Kidney epithelial cell (primary cell): ENCODE results near the gene KRTAP12-2. TPM values are rescaled to one million over a fixed set of nuclear protein-coding genes. Genes with fewer than 3 reads are reported as not detected.
"Not testable (repeated sequence)": the region's sequence is repeated elsewhere in the genome, so short reads cannot be mapped to it uniquely, and the experiment has no call there.

Experiments
- DNase-seq: peaks from one replicate; pipeline ENCODE4 v3.0.0-alpha.2; 2010; ENCODE audit warnings: low read depth
- H3K27me3 ChIP-seq: 2 replicates; pipeline ENCODE4 v1.6.0; 2011; ENCODE audit warnings: low read length; ENCODE audit not compliant: control insufficient read depth, insufficient read depth
- H3K36me3 ChIP-seq: 2 replicates; pipeline ENCODE4 v1.5.1; 2011; ENCODE audit warnings: low read length; ENCODE audit not compliant: control insufficient read depth, insufficient read depth
- H3K4me3 ChIP-seq: 2 replicates; pipeline ENCODE4 v1.5.1; 2011; ENCODE audit warnings: low read depth, mild to moderate bottlenecking, control low read depth, low read length
- CTCF ChIP-seq: IDR thresholded peaks from 2 replicates; pipeline ENCODE4 v1.5.1; 2011; ENCODE audit warnings: mild to moderate bottlenecking, moderate library complexity, low read length, control low read depth, inconsistent platforms; ENCODE audit not compliant: insufficient read depth, poor library complexity, severe bottlenecking
- total RNA-seq: library from RNA; depleted of rRNA; stranded (reverse); fragments of >200 nt; gene quantifications from 2 replicates; pipeline ENCODE4 v1.2.3, GENCODE V29; 2015

The KRTAP12-2 gene
- total RNA-seq, 1 donor from 2014 or later = not detected

GRCh38 chr21:44649521-44650100 lies 17.1 kb downstream of the KRTAP12-2 start:
- no peak for DNase-seq
- H3K4me3 ChIP-seq = no peak overlapping the region
- H3K27me3 ChIP-seq = no peaks in the 10 kb centered on the region
- H3K36me3 ChIP-seq = no peaks in the 10 kb centered on the region
- TF ChIP-seq CTCF = no peak

GRCh38 chr21:44648557-44649311 lies 18.0 kb downstream of the KRTAP12-2 start:
- no peaks in the 10 kb centered on the region for H3K36me3 ChIP-seq
- H3K27me3 ChIP-seq = no peaks in the 10 kb centered on the region
- no peak for TF ChIP-seq CTCF
- no peak overlapping the region for H3K4me3 ChIP-seq
- DNase-seq = no peak

- no peak for TF ChIP-seq CTCF
- no peaks in the 10 kb centered on the region for H3K36me3 ChIP-seq
- DNase-seq = no peak
- no peaks in the 10 kb centered on the region for H3K27me3 ChIP-seq
- no peak overlapping the region for H3K4me3 ChIP-seq
These were observed 19.5 kb downstream of the KRTAP12-2 start for GRCh38 chr21:44647222-44647552.

- not testable (repeated sequence) for DNase-seq, H3K36me3 ChIP-seq, H3K27me3 ChIP-seq, H3K4me3 ChIP-seq
These were observed 20.1 kb downstream of the KRTAP12-2 start, which contains the start of gene KRTAP10-11 for GRCh38 chr21:44646366-44647221. Gene KRTAP10-11, plus strand, starts transcription at chr21:44646414. Its CDS starts 45 bp downstream, at chr21:44646459.

- Histone ChIP-seq H3K4me3 (no peak overlapping the region), H3K27me3 (no peaks in the 10 kb centered on the region), H3K36me3 (no peaks in the 10 kb centered on the region)
- no peak for DNase-seq
- TF ChIP-seq CTCF = no peak
These were observed 21.8 kb downstream of the KRTAP12-2 start for GRCh38 chr21:44644878-44645277.

GRCh38 chr21:44643741-44644310 lies 22.9 kb downstream of the KRTAP12-2 start:
- no peak for TF ChIP-seq CTCF
- no peak for DNase-seq
- no peaks in the 10 kb centered on the region for H3K27me3 ChIP-seq
- no peaks in the 10 kb centered on the region for H3K36me3 ChIP-seq
- H3K4me3 ChIP-seq = no peak overlapping the region
